ENCODE data around the gene ATR. TPM values are rescaled to one million over a fixed set of nuclear protein-coding genes. Genes with fewer than 3 reads are reported as not detected.

ATR gene
- total RNA-seq, 1 donor = 11.8 TPM

Small RNA genes within 50 kb of the gene (small RNA-seq; reads per million reads assigned to genes)
- not detected for gene RNA5SP143
- gene RNU1-100P = not detected
- gene RNU6-1294P = not detected

Other genes with a start within 250 kb of the ATR start
- gene XRN1, start 130.7 kb downstream of the ATR start, total RNA-seq = 19.7 TPM
- 2.4 TPM for gene PLS1, start 17.7 kb upstream of the ATR start, total RNA-seq
- 5.7 TPM for gene TRPC1, start 145.3 kb upstream of the ATR start, total RNA-seq